Mesothelial cell of epicardium (in vitro differentiated cells): ENCODE data around the gene LRRC10B. TPM values are rescaled to one million over a fixed set of nuclear protein-coding genes. Genes with fewer than 3 reads are reported as not detected.

Experiments
- DNase-seq, 2 experiments: peaks; one replicate each; pipeline ENCODE4 v3.0.0; 2021; ENCODE audit warnings: low spot score in 2 of 2; ENCODE audit not compliant: unreplicated experiment in 2 of 2
- H3K27ac Mint-ChIP-seq: 2 replicates; pipeline ENCODE4 v1.8.0; 2021; ENCODE audit warnings: mixed read lengths
- H3K27me3 Mint-ChIP-seq: 2 replicates; pipeline ENCODE4 v1.8.0; 2021; ENCODE audit warnings: low read depth, mixed read lengths
- H3K36me3 Mint-ChIP-seq: 2 replicates; pipeline ENCODE4 v1.8.0; 2021; ENCODE audit warnings: mixed read lengths
- H3K4me1 Mint-ChIP-seq: 2 replicates; pipeline ENCODE4 v1.8.0; 2021; ENCODE audit warnings: mixed read lengths
- H3K4me3 Mint-ChIP-seq: 2 replicates; pipeline ENCODE4 v1.8.0; 2021; ENCODE audit warnings: mild to moderate bottlenecking, moderate library complexity, mixed read lengths
- H3K9me3 Mint-ChIP-seq: 2 replicates; pipeline ENCODE4 v1.8.0; 2021; ENCODE audit warnings: mixed read lengths
- CTCF ChIP-seq: fragments of 200-600 bp; sonication (generic); IDR thresholded peaks from one replicate; pipeline ENCODE4 v1.5.0; 2021; ENCODE audit warnings: antibody characterized with exemption; ENCODE audit not compliant: unreplicated experiment
- total RNA-seq: library from RNA; stranded (reverse); gene quantifications from 3 replicates; pipeline ENCODE4 v1.2.1, GENCODE V29; 2021

LRRC10B gene
- total RNA-seq, 1 donor from 2014 or later = 0.16 TPM

GRCh38 chr11:61495801-61496601 is 12.5 kb upstream of the LRRC10B start:
- H3K27ac Mint-ChIP-seq = no peak overlapping the region
- H3K27me3 Mint-ChIP-seq = peaks cover 3% of the 10 kb centered on the region
- no peak overlapping the region for H3K4me3 Mint-ChIP-seq
- no peaks in the 10 kb centered on the region for H3K4me1 Mint-ChIP-seq
- no peaks in the 10 kb centered on the region for H3K36me3 Mint-ChIP-seq
- DNase-seq = no peak
- no peaks in the 10 kb centered on the region for H3K9me3 Mint-ChIP-seq
- TF ChIP-seq CTCF = no peak

- TF ChIP-seq CTCF = no peak
- Mint-ChIP-seq H3K27me3 (peaks cover 3% of the 10 kb centered on the region), H3K9me3 (no peaks in the 10 kb centered on the region), H3K27ac (no peak overlapping the region), H3K4me1 (no peaks in the 10 kb centered on the region), H3K36me3 (no peaks in the 10 kb centered on the region), H3K4me3 (no peak overlapping the region)
- DNase-seq = no peak
These were observed 11.7 kb upstream of the LRRC10B start for GRCh38 chr11:61496602-61497400.

- no peak for TF ChIP-seq CTCF
- Mint-ChIP-seq H3K36me3 (no peaks in the 10 kb centered on the region), H3K27ac (no peak overlapping the region), H3K4me3 (no peak overlapping the region), H3K9me3 (no peaks in the 10 kb centered on the region), H3K27me3 (peaks cover 3% of the 10 kb centered on the region), H3K4me1 (no peaks in the 10 kb centered on the region)
- no peak for DNase-seq
These were observed 11.1 kb upstream of the LRRC10B start for GRCh38 chr11:61497473-61497872.

- Mint-ChIP-seq H3K36me3 (no peaks in the 10 kb centered on the region), H3K4me1 (no peaks in the 10 kb centered on the region), H3K4me3 (no peak overlapping the region), H3K9me3 (no peaks in the 10 kb centered on the region), H3K27me3 (peaks cover 3% of the 10 kb centered on the region), H3K27ac (no peak overlapping the region)
- no peak for TF ChIP-seq CTCF
- no peak for DNase-seq
These were observed 10.7 kb upstream of the LRRC10B start for GRCh38 chr11:61497876-61498275.

GRCh38 chr11:61498767-61499341 is 9.7 kb upstream of the LRRC10B start:
- DNase-seq = no peak
- Mint-ChIP-seq H3K27ac (no peak overlapping the region), H3K4me3 (no peak overlapping the region), H3K9me3 (no peaks in the 10 kb centered on the region), H3K4me1 (no peaks in the 10 kb centered on the region), H3K36me3 (no peaks in the 10 kb centered on the region), H3K27me3 (peaks cover 4% of the 10 kb centered on the region)
- TF ChIP-seq CTCF = no peak
